Lung (tissue), 12 donors: Measurements from ENCODE around the gene MAP7D3. TPM values are rescaled to one million over a fixed set of nuclear protein-coding genes. Genes with fewer than 3 reads are reported as not detected.

ENCODE experiments used
- ATAC-seq: fragments of 200-7000 bp; cut with Tn5 transposase; one replicate; pipeline ENCODE4 v1.9.1; 2020; ENCODE audit warnings: moderate number of reproducible peaks; ENCODE audit not compliant: insufficient read depth, low FRiP score
- DNase-seq, 3 donors: peaks; one replicate each; pipeline ENCODE4 v3.0.0-alpha.2; 2013 to 2017
- H3K27ac ChIP-seq, 2 donors: one replicate each; pipeline ENCODE4 v1.5.1; 2013; ENCODE audit warnings: mild to moderate bottlenecking in 2 of 2, moderate library complexity in 2 of 2, control low read depth in 1 of 2, inconsistent platforms in 1 of 2, low read depth in 1 of 2, low read length in 1 of 2
- H3K27me3 ChIP-seq, 3 donors: one replicate each; pipeline ENCODE4 v1.5.1; 2013; ENCODE audit warnings: low read length in 2 of 3; ENCODE audit not compliant: control insufficient read depth in 3 of 3, insufficient read depth in 3 of 3
- H3K36me3 ChIP-seq, 4 donors: one replicate each; pipeline ENCODE4 v1.5.1; 2013; ENCODE audit warnings: low read length in 4 of 4, mild to moderate bottlenecking in 1 of 4, moderate library complexity in 1 of 4; ENCODE audit not compliant: control insufficient read depth in 4 of 4, insufficient read depth in 4 of 4
- H3K4me1 ChIP-seq, 5 donors: one replicate each; pipeline ENCODE4 v1.5.1; 2013; ENCODE audit warnings: low read length in 5 of 5, mild to moderate bottlenecking in 2 of 5, moderate library complexity in 1 of 5; ENCODE audit not compliant: control insufficient read depth in 5 of 5, insufficient read depth in 5 of 5
- H3K4me3 ChIP-seq: one replicate; pipeline ENCODE4 v1.5.1; 2013; ENCODE audit warnings: mild to moderate bottlenecking, control low read depth, moderate library complexity
- H3K9ac ChIP-seq, 2 donors: one replicate each; pipeline ENCODE4 v1.5.1; 2013; ENCODE audit warnings: low read length in 2 of 2, control low read depth in 1 of 2; ENCODE audit not compliant: insufficient read depth in 1 of 2
- H3K9me3 ChIP-seq, 4 donors: one replicate each; pipeline ENCODE4 v1.5.1; 2013; ENCODE audit warnings: low read length in 3 of 4, mild to moderate bottlenecking in 1 of 4, moderate library complexity in 1 of 4; ENCODE audit not compliant: control insufficient read depth in 4 of 4, insufficient read depth in 3 of 4
- CTCF ChIP-seq: IDR thresholded peaks from 2 replicates; pipeline ENCODE4 v1.5.1; 2012; ENCODE audit warnings: mild to moderate bottlenecking; ENCODE audit errors: control extremely low read depth, extremely low read depth
- WGBS, 2 donors: extraction: QIAGEN DNeasy Blood & Tissue Kit; methylation state at CpG; one replicate each; pipeline ENCODE4 v1.1.7; 2013; 5-methylcytosine and 5-hydroxymethylcytosine counted together
- polyA plus RNA-seq, 2 donors: library from polyadenylated mRNA; stranded (reverse); fragments of 200-250 nt; gene quantifications; one replicate each; pipeline ENCODE4 v1.2.1, GENCODE V29; 2013
- total RNA-seq, 2 donors: library from RNA; depleted of rRNA in 1 of 2; stranded (reverse); fragments of >200 nt in 1 of 2; gene quantifications; one replicate each; pipeline ENCODE4 v1.2.1, GENCODE V29; 2014 to 2021
- donor health status: control.
- donor health status: control.
- donor health status: Bipolar disorder and iron deficiency.
- donor health status: healthy.
- donor health status: DM: yes; HTN: yes; CAD: no.

Gene MAP7D3
- total and polyA plus RNA-seq, 4 donors = 4.0 to 10.5 (median 6.5) TPM

DNA sequence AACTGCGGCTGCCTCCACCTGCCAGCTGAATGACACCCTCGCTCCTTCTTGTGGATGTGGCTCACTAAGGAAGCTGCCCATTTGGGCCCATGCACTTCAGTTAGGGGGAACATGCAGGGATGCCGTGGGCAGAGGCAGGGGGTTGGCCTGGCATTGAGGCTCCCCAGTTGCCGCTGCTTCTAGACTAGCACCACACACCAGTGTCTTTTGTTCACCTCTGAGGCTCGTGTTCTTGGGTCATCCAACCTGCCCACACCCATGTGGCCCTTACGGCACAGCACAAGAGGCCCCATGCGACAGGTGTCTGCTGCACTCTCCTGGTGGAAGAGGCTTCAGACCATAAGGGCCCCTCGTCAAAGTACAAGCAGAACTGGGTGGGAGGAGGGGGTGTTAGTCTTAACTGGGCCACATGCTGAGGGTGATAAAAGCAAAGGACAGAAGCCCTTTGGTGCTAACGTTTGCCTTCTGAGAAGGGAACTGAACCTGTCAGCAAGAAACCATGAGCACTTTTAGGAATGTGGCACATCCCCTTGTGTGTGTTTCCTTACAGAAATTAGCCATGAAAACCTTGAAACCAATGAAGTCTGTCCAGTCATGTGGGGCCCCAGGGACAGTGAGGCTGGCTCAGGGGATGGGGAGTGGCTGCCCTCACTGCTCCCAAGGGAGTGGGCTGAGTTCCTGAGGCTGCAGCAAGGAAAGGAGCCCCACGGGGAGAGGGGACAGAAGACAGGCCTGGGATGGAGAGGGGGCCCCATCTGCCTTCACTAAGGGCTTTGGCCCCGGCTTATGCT, 39.2 kb downstream of the MAP7D3 start:
- DNase-seq = no peak
- H3K27me3 ChIP-seq = peaks cover 0 to 5% (median 3%) of the 10 kb centered on the region in 3 donors
- no peaks in the 10 kb centered on the region for H3K9me3 ChIP-seq
- peaks cover 0 to 4% (median 0%) of the 10 kb centered on the region in 5 donors for H3K4me1 ChIP-seq
- H3K27ac ChIP-seq = no peak overlapping the region
- H3K9ac ChIP-seq = no peak overlapping the region
- WGBS, 2 donors = 76 to 82% methylated on average over 10 to 11 of the region's 11 CpGs
- no peak for ATAC-seq
- H3K36me3 ChIP-seq = peaks cover 0 to 8% (median 2%) of the 10 kb centered on the region in 4 donors
- H3K4me3 ChIP-seq = no peak overlapping the region
- TF ChIP-seq CTCF = no peak

- H3K4me1 ChIP-seq = peaks cover 0 to 4% (median 1%) of the 10 kb centered on the region in 5 donors
- DNase-seq = no peak
- H3K27ac ChIP-seq = no peak overlapping the region
- no peak overlapping the region for H3K9ac ChIP-seq
- no peak for TF ChIP-seq CTCF
- ATAC-seq = no peak
- 28 to 66% methylated on average over 5 of the region's 5 CpGs for WGBS, 2 donors
- peaks cover 0 to 4% (median 0%) of the 10 kb centered on the region in 4 donors for H3K9me3 ChIP-seq
- H3K36me3 ChIP-seq = peaks cover 0 to 14% (median 2%) of the 10 kb centered on the region in 4 donors
- peaks cover 0 to 5% (median 3%) of the 10 kb centered on the region in 3 donors for H3K27me3 ChIP-seq
- H3K4me3 ChIP-seq = no peak overlapping the region
Observed at GRCh38 chrX:136210806-136211205, 40.4 kb downstream of the MAP7D3 start.

- Histone ChIP-seq H3K9ac (no peak overlapping the region), H3K27me3 (peaks cover 0 to 5% (median 3%) of the 10 kb centered on the region in 3 donors), H3K4me1 (peaks cover 0 to 4% (median 2%) of the 10 kb centered on the region in 5 donors), H3K4me3 (no peak overlapping the region), H3K9me3 (peaks cover 0 to 5% (median 0%) of the 10 kb centered on the region in 4 donors), H3K36me3 (peaks cover 0 to 14% (median 2%) of the 10 kb centered on the region in 4 donors), H3K27ac (no peak overlapping the region)
- WGBS, 2 donors = 11 to 61% methylated on average over 7 of the region's 7 CpGs
- no peak for ATAC-seq
- no peak for DNase-seq
- TF ChIP-seq CTCF = no peak
Observed at GRCh38 chrX:136210243-136210642, 41.0 kb downstream of the MAP7D3 start.
